H1 (cell line): Measurements from ENCODE around the gene COMMD1. TPM values are rescaled to one million over a fixed set of nuclear protein-coding genes. Genes with fewer than 3 reads are reported as not detected.

Experiments used
- BACH1 ChIP-seq: IDR thresholded peaks from 2 replicates; pipeline ENCODE4 v1.6.1; 2012; ENCODE audit warnings: low read length, improper control_type of control experiment
- CBX8 ChIP-seq: fragments of 300-800, 300-1000 bp; sonication (generic); IDR thresholded peaks from 2 replicates; pipeline ENCODE4 v1.7.1; 2016; ENCODE audit warnings: low read depth, low read length, borderline replicate concordance
- CHD7 ChIP-seq: fragments of 300-600 bp; sonication (generic); IDR thresholded peaks from 2 replicates; pipeline ENCODE4 v1.7.1; 2012; ENCODE audit warnings: low read length, moderate library complexity, mild to moderate bottlenecking, inconsistent platforms; ENCODE audit not compliant: insufficient replicate concordance
- GTF2F1 ChIP-seq: IDR thresholded peaks from 2 replicates; pipeline ENCODE4 v1.6.1; 2012; ENCODE audit warnings: low read depth, low read length, improper control_type of control experiment, borderline replicate concordance
- MAX ChIP-seq: IDR thresholded peaks from 2 replicates; pipeline ENCODE4 v1.6.1; 2012; ENCODE audit warnings: inconsistent platforms
- USF2 ChIP-seq: IDR thresholded peaks from 2 replicates; pipeline ENCODE4 v1.6.1; 2011; ENCODE audit warnings: low read length, improper control_type of control experiment
- polyA plus RNA-seq, 7 experiments: library from polyadenylated mRNA; depleted of rRNA in 3 of 7; stranded (reverse) in 5 of 7; unstranded in 2 of 7; fragments of >200 nt in 5 of 7; fragments of 200-250 nt in 2 of 7; gene quantifications; 1 replicate in 5 of 7; 2 replicates in 1 of 7; 4 replicates in 1 of 7; pipeline versions ENCODE4 v1.2.1 to v1.2.3, GENCODE V29; 2011 to 2013; ENCODE audit warnings: missing spikeins in 2 of 7, mixed read lengths in 2 of 7
- total RNA-seq: library from RNA; stranded (reverse); fragmentation: NEBNext Ultra II Directional; extraction: Animal tissue kit (Norgen Biotek cat#: 25700); gene quantifications from 2 replicates; pipeline ENCODE4 v1.2.1, GENCODE V29; 2021

The COMMD1 gene
- total and polyA plus RNA-seq, 2 of the 8 experiments (the other 6 are each of a cell fraction or from before 2014, with no cell fraction given): 23.5 to 28.3 TPM

GRCh38 chr2:62030902-62031301 is 125.4 kb downstream of the COMMD1 start (continued):
- TF ChIP-seq CHD7 (no peak), USF2 (no peak), GTF2F1 (no peak), MAX (no peak), BACH1 (no peak), CBX8 (no peak)
- TF ChIP-seq, all 59 proteins: peak for 0
